Neural cell (in vitro differentiated cells): ENCODE data around the gene ARHGAP30. TPM values are rescaled to one million over a fixed set of nuclear protein-coding genes. Genes with fewer than 3 reads are reported as not detected.

Source experiments
- H2AFZ ChIP-seq: fragments of 200-600, 300-800 bp; sonication (generic), shearing (Covaris generic); 2 replicates; pipeline ENCODE4 v1.6.0; 2014; ENCODE audit warnings: low read depth, mild to moderate bottlenecking, antibody characterized with exemption, low read length, moderate library complexity
- H3F3A ChIP-seq: fragments of 200-600 bp; shearing (Covaris generic); 2 replicates; pipeline ENCODE4 v1.6.1; 2016; ENCODE audit warnings: mild to moderate bottlenecking, moderate library complexity, mixed read lengths, antibody characterized with exemption, low read length; ENCODE audit not compliant: insufficient read depth, poor library complexity, severe bottlenecking
- H3K27ac ChIP-seq: fragments of 200-600, 300-800 bp; sonication (generic), shearing (Covaris generic); 2 replicates; pipeline ENCODE4 v1.5.1; 2014; ENCODE audit warnings: mild to moderate bottlenecking, low read length, moderate library complexity
- H3K27me3 ChIP-seq: fragments of 300-800, 200-600 bp; sonication (generic), shearing (Covaris generic); 2 replicates; pipeline ENCODE4 v1.6.0; 2014; ENCODE audit warnings: mild to moderate bottlenecking, low read depth, low read length, moderate library complexity; ENCODE audit not compliant: insufficient read depth
- H3K36me3 ChIP-seq: fragments of 300-800, 200-600 bp; sonication (generic), shearing (Covaris generic); 2 replicates; pipeline ENCODE4 v1.5.1; 2014; ENCODE audit warnings: mild to moderate bottlenecking, antibody characterized with exemption, low read length, moderate library complexity; ENCODE audit not compliant: insufficient read depth
- H3K4me2 ChIP-seq: fragments of 300-800, 200-600 bp; sonication (generic), shearing (Covaris generic); 2 replicates; pipeline ENCODE4 v1.6.0; 2014; ENCODE audit warnings: mild to moderate bottlenecking, low read length
- H3K4me3 ChIP-seq: fragments of 300-800, 200-600 bp; sonication (generic), shearing (Covaris generic); 2 replicates; pipeline ENCODE4 v1.5.1; 2014; ENCODE audit warnings: mild to moderate bottlenecking, low read length, moderate library complexity
- H3K79me2 ChIP-seq: fragments of 200-600 bp; shearing (Covaris generic); replicated peaks from 2 replicates; pipeline ENCODE4 v1.6.0; 2014; ENCODE audit warnings: mild to moderate bottlenecking, low read length, moderate library complexity; ENCODE audit not compliant: insufficient read depth
- H3K9ac ChIP-seq: fragments of 300-800, 200-600 bp; sonication (generic), shearing (Covaris generic); 2 replicates; pipeline ENCODE4 v1.6.1; 2016; ENCODE audit warnings: mild to moderate bottlenecking, low read length, mixed read lengths
- H3K9me2 ChIP-seq: fragments of 200-600 bp; shearing (Covaris generic); 2 replicates; pipeline ENCODE4 v1.6.1; 2016; ENCODE audit warnings: mild to moderate bottlenecking, low read length, mixed read lengths; ENCODE audit not compliant: insufficient read depth
- H3K9me3 ChIP-seq: fragments of 200-600, 300-800 bp; sonication (generic), shearing (Covaris generic); 2 replicates; pipeline ENCODE4 v1.6.1; 2016; ENCODE audit warnings: mild to moderate bottlenecking, mixed run types, low read length, moderate library complexity, mixed read lengths
- H4K20me1 ChIP-seq: fragments of 200-600 bp; shearing (Covaris generic); 2 replicates; pipeline ENCODE4 v1.6.1; 2016; ENCODE audit warnings: mild to moderate bottlenecking, mixed run types; ENCODE audit not compliant: insufficient read depth
- CTCF ChIP-seq: fragments of 450-650 bp; IDR thresholded peaks from 2 replicates; pipeline ENCODE4 v1.5.1; 2014; ENCODE audit warnings: antibody characterized with exemption, mild to moderate bottlenecking, moderate library complexity; ENCODE audit not compliant: poor library complexity, severe bottlenecking
- EP300 ChIP-seq: fragments of 450-650 bp; conservative IDR thresholded peaks from 2 replicates; pipeline ENCODE4 v1.6.1; 2014; ENCODE audit warnings: antibody characterized with exemption, mild to moderate bottlenecking, moderate library complexity; ENCODE audit not compliant: poor library complexity, severe bottlenecking
- MXI1 ChIP-seq: fragments of 450-650 bp; conservative IDR thresholded peaks from 2 replicates; pipeline ENCODE4 v1.6.1; 2014; ENCODE audit warnings: antibody characterized with exemption, mild to moderate bottlenecking; ENCODE audit not compliant: poor library complexity, severe bottlenecking
- POLR2AphosphoS5 ChIP-seq: IDR thresholded peaks from 2 replicates; pipeline ENCODE4 v1.6.1; 2012
- RAD21 ChIP-seq: fragments of 450-650 bp; conservative IDR thresholded peaks from 2 replicates; pipeline ENCODE4 v1.6.1; 2014; ENCODE audit warnings: antibody characterized with exemption, mild to moderate bottlenecking, moderate library complexity
- REST ChIP-seq: IDR thresholded peaks from 2 replicates; pipeline ENCODE4 v1.6.1; 2012; ENCODE audit warnings: borderline replicate concordance
- SMC3 ChIP-seq: fragments of 450-650 bp; conservative IDR thresholded peaks from 2 replicates; pipeline ENCODE4 v1.6.1; 2014; ENCODE audit warnings: antibody characterized with exemption, mild to moderate bottlenecking, moderate library complexity; ENCODE audit not compliant: poor library complexity
- TAF1 ChIP-seq: IDR thresholded peaks from 2 replicates; pipeline ENCODE4 v1.6.1; 2012; ENCODE audit warnings: low read depth
- polyA plus RNA-seq: library from polyadenylated mRNA; depleted of rRNA; stranded (reverse); fragments of >200 nt; gene quantifications from 2 replicates; pipeline ENCODE4 v1.2.3, GENCODE V29; 2014

ARHGAP30 gene
- polyA plus RNA-seq, 1 donor from 2014 or later, result not detected

- H3K9me3 ChIP-seq, result no peaks in the 10 kb centered on the region
- no peak overlapping the region for H3K4me2 ChIP-seq
- no peaks in the 10 kb centered on the region for H3K27me3 ChIP-seq
- H3K9ac ChIP-seq, result no peak overlapping the region
- H3K9me2 ChIP-seq, result no peaks in the 10 kb centered on the region
- H2AFZ ChIP-seq, result no peak overlapping the region
- H3K4me3 ChIP-seq, result no peak overlapping the region
- H4K20me1 ChIP-seq, result no peaks in the 10 kb centered on the region
- H3K79me2 ChIP-seq, result peaks cover 4% of the 10 kb centered on the region
- no peak for TF ChIP-seq RAD21
- no peak for TF ChIP-seq TAF1
- TF ChIP-seq POLR2AphosphoS5, result no peak
- no peak for TF ChIP-seq CTCF
- TF ChIP-seq REST, result no peak
- no peak for TF ChIP-seq SMC3
- no peak for TF ChIP-seq MXI1
- TF ChIP-seq EP300, result no peak
- H3F3A ChIP-seq, result no peaks in the 10 kb centered on the region
- no peak overlapping the region for H3K27ac ChIP-seq
- no peaks in the 10 kb centered on the region for H3K36me3 ChIP-seq
Observed at GRCh38 chr1:161100556-161100955, 30.9 kb upstream of the ARHGAP30 start.

- H3F3A ChIP-seq, result no peaks in the 10 kb centered on the region
- peak overlapping the region; percentile 78 for H3K9ac ChIP-seq
- no peak overlapping the region for H2AFZ ChIP-seq
- peak overlapping the region; percentile 78 for H3K4me3 ChIP-seq
- H3K27me3 ChIP-seq, result no peaks in the 10 kb centered on the region
- peaks cover 4% of the 10 kb centered on the region for H3K79me2 ChIP-seq
- H3K36me3 ChIP-seq, result no peaks in the 10 kb centered on the region
- peak overlapping the region; percentile 76 for H3K4me2 ChIP-seq
- H3K27ac ChIP-seq, result peak overlapping the region; percentile 85
- H3K9me3 ChIP-seq, result no peaks in the 10 kb centered on the region
- TF ChIP-seq CTCF (no peak), SMC3 (no peak), REST (no peak), TAF1 (no peak)
- H4K20me1 ChIP-seq, result no peaks in the 10 kb centered on the region
- no peaks in the 10 kb centered on the region for H3K9me2 ChIP-seq
Observed at GRCh38 chr1:161099090-161099802, 29.6 kb upstream of the ARHGAP30 start.
